ENCODE measurements around the gene GAS7.

- TF ChIP-seq CTCF (IDR thresholded peaks at IDR 0.05) (peak; percentile 82), ZNF121 (CRISPR knock-in tag; IDR thresholded peaks at IDR 0.05) (no peak), ESRRA (CRISPR knock-in tag; IDR thresholded peaks at IDR 0.05; ENCODE audit: borderline replicate concordance) (no peak), CREB1 (CRISPR knock-in tag; IDR thresholded peaks at IDR 0.05) (no peak), MAX (CRISPR knock-in tag; IDR thresholded peaks at IDR 0.05) (no peak)
Observed at GRCh38 chr17:9905902-9906301, 292.5 kb downstream of the GAS7 start.

Data from WTC11 (cell line).